Sigmoid colon (tissue), 4 donors: ENCODE data around the gene TNNT2.

Experiments
- EP300 ChIP-seq, 4 donors: sonication (generic); formaldehyde crosslinking; IDR thresholded peaks; one replicate each; pipeline ENCODE4 v1.6.1; 2017; ENCODE audit warnings: antibody characterized with exemption in 4 of 4
- POLR2A ChIP-seq, 2 donors: fragments of 450-650 bp; IDR thresholded peaks; one replicate each; pipeline ENCODE4 v1.6.1; 2016; ENCODE audit warnings: antibody characterized with exemption in 2 of 2, mild to moderate bottlenecking in 2 of 2, moderate library complexity in 2 of 2
- POLR2AphosphoS5 ChIP-seq, 4 donors: sonication (generic); formaldehyde crosslinking; IDR thresholded peaks; one replicate each; pipeline ENCODE4 v1.6.1; 2017; ENCODE audit warnings: antibody characterized with exemption in 4 of 4
- TF ChIP-seq, protein P1 (sequence below), 4 experiments: fragments of 450-650 bp in 3 of 4; fragments of 200-600 bp in 1 of 4; IDR thresholded peaks; one replicate each; pipeline ENCODE4 v1.5.1; 2016 to 2019; ENCODE audit warnings: antibody characterized with exemption in 4 of 4, mild to moderate bottlenecking in 3 of 4, moderate library complexity in 2 of 4

DNA sequence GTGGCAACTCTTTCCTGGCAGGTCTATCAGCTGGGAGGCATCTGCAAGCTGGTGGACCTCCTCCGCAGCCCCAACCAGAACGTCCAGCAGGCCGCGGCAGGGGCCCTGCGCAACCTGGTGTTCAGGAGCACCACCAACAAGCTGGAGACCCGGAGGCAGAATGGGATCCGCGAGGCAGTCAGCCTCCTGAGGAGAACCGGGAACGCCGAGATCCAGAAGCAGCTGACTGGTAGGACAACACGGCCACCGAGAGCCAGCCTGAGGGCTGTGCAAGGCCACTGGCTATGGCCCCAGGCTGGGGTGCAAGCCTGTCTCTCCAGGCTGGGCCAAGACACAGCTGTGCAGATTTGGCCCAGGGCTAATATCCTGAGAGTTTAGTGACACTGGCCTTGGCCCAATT, 59.9 kb downstream of the TNNT2 start:
- TF ChIP-seq, protein P1, sequence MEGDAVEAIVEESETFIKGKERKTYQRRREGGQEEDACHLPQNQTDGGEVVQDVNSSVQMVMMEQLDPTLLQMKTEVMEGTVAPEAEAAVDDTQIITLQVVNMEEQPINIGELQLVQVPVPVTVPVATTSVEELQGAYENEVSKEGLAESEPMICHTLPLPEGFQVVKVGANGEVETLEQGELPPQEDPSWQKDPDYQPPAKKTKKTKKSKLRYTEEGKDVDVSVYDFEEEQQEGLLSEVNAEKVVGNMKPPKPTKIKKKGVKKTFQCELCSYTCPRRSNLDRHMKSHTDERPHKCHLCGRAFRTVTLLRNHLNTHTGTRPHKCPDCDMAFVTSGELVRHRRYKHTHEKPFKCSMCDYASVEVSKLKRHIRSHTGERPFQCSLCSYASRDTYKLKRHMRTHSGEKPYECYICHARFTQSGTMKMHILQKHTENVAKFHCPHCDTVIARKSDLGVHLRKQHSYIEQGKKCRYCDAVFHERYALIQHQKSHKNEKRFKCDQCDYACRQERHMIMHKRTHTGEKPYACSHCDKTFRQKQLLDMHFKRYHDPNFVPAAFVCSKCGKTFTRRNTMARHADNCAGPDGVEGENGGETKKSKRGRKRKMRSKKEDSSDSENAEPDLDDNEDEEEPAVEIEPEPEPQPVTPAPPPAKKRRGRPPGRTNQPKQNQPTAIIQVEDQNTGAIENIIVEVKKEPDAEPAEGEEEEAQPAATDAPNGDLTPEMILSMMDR (IDR thresholded peaks at IDR 0.05) = no peak
- TF ChIP-seq POLR2AphosphoS5 (IDR thresholded peaks at IDR 0.05) = no peak
- no peak for TF ChIP-seq POLR2A (IDR thresholded peaks at IDR 0.05)
- TF ChIP-seq EP300 (IDR thresholded peaks at IDR 0.05) = no peak
